HepG2 (cell line): ENCODE measurements around the gene SP5. TPM values are rescaled to one million over a fixed set of nuclear protein-coding genes. Genes with fewer than 3 reads are reported as not detected.
A peak's percentile ranks its signal among the peaks of the same experiment; 100 is the strongest.

Source experiments
- ATAC-seq: fragments of 200-7000 bp; cut with Tn5 transposase; 3 replicates; pipeline ENCODE4 v1.9.1; 2020; ENCODE audit warnings: mild to moderate bottlenecking, moderate library complexity
- BruUV-seq: library from RNA; stranded (reverse); fragments of 400-500 nt; replicated peaks from 2 replicates; lab custom pipeline; 2021; lab: Mats Ljungman, UMichigan
- CTCF ChIA-PET: fragments of 300-600 bp; formaldehyde crosslinking; extraction: SDS; loops from one replicate; lab custom pipeline; 2021; ENCODE audit warnings: low total read pairs, inconsistent platforms, low intra/inter-chr PET ratio; lab: Yijun Ruan, JAX
- POLR2A ChIA-PET: fragments of 350-600 bp; sonication (Branson Sonifier 250); formaldehyde crosslinking; loops from one replicate; lab custom pipeline; 2020; ENCODE audit warnings: antibody characterized with exemption, inconsistent platforms; lab: Yijun Ruan, JAX
- DNase-seq: peaks from one replicate; pipeline ENCODE4 v3.0.0-alpha.2; 2015; ENCODE audit warnings: low spot score
- FAIRE-seq: peaks from 3 replicates; lab custom pipeline; 2011; peaks lifted over from hg19 to GRCh38; lab: Jason Lieb, UNC
- H2AFZ ChIP-seq: one replicate; pipeline ENCODE4 v1.6.1; 2011; ENCODE audit warnings: low read length, inconsistent platforms
- H3K27ac ChIP-seq: fragments of 300-600 bp; 3 replicates; pipeline ENCODE4 v1.8.0; 2011; ENCODE audit warnings: mixed run types, mild to moderate bottlenecking, mixed read lengths, low read length, inconsistent platforms; ENCODE audit not compliant: insufficient read depth; ENCODE audit errors: extremely low read length
- H3K27me3 ChIP-seq, 2 experiments: fragments of 200-600 bp in 1 of 2; 2 replicates in 1 of 2; 3 replicates in 1 of 2; pipeline versions ENCODE4 v1.6.0 to v1.8.0; 2011; ENCODE audit warnings: low read length in 2 of 2, mild to moderate bottlenecking in 2 of 2, moderate library complexity in 2 of 2, inconsistent platforms in 1 of 2; ENCODE audit not compliant: insufficient read depth in 2 of 2, control insufficient read depth in 1 of 2
- H3K36me3 ChIP-seq, 2 experiments: fragments of 200-600 bp in 1 of 2; replicated peaks in 1 of 2; 2 replicates in 1 of 2; 3 replicates in 1 of 2; pipeline versions ENCODE4 v1.5.1 to v1.8.0; 2011; ENCODE audit warnings: low read length in 2 of 2, inconsistent platforms in 1 of 2; ENCODE audit not compliant: insufficient read depth in 2 of 2, control insufficient read depth in 1 of 2
- H3K4me1 ChIP-seq: 2 replicates; pipeline ENCODE4 v1.5.1; 2012; ENCODE audit warnings: low read length, inconsistent platforms; ENCODE audit not compliant: insufficient read depth
- H3K4me2 ChIP-seq: 2 replicates; pipeline ENCODE4 v1.6.0; 2011; ENCODE audit warnings: low read depth, low read length, inconsistent platforms
- H3K4me3 ChIP-seq, 3 experiments: fragments of 200-600 bp in 1 of 3; sonication (generic), shearing (Covaris generic) in 1 of 3; replicated peaks in 1 of 3; 2 replicates each; pipeline ENCODE4 v1.5.1; 2011 to 2016; ENCODE audit warnings: low read length in 3 of 3, inconsistent platforms in 2 of 3, low read depth in 2 of 3, mild to moderate bottlenecking in 2 of 3, control low read depth in 1 of 3, mixed read lengths in 1 of 3; ENCODE audit not compliant: insufficient read depth in 1 of 3
- H3K79me2 ChIP-seq: one replicate; pipeline ENCODE4 v1.6.1; 2011; ENCODE audit warnings: low read length, inconsistent platforms; ENCODE audit not compliant: insufficient read depth
- H3K9ac ChIP-seq: 2 replicates; pipeline ENCODE4 v1.6.0; 2011; ENCODE audit warnings: mild to moderate bottlenecking, low read depth, low read length, inconsistent platforms; ENCODE audit not compliant: insufficient read depth
- H3K9me3 ChIP-seq: 2 replicates; pipeline ENCODE4 v1.5.1; 2012; ENCODE audit warnings: mild to moderate bottlenecking, low read length
- H4K20me1 ChIP-seq: 2 replicates; pipeline ENCODE4 v1.6.0; 2011; ENCODE audit warnings: inconsistent platforms, mild to moderate bottlenecking, low read length, moderate library complexity; ENCODE audit not compliant: insufficient read depth
- AKAP8 ChIP-seq: sonication (generic); formaldehyde crosslinking; IDR thresholded peaks from 2 replicates; pipeline ENCODE4 v1.5.1; 2020; ENCODE audit warnings: mild to moderate bottlenecking, missing genetic modification reagents
- CEBPG ChIP-seq: IDR thresholded peaks from 2 replicates; pipeline ENCODE4 v1.6.1; 2016
- HNF4A ChIP-seq: sonication (generic); formaldehyde crosslinking; IDR thresholded peaks from 2 replicates; pipeline ENCODE4 v1.4.0; 2020; ENCODE audit warnings: missing genetic modification reagents
- HOMEZ ChIP-seq: IDR thresholded peaks from 2 replicates; pipeline ENCODE4 v1.6.1; 2016; ENCODE audit warnings: low read depth
- LCORL ChIP-seq, 2 experiments: fragments of 450-650 bp in 1 of 2; sonication (generic) in 1 of 2; formaldehyde crosslinking in 1 of 2; IDR thresholded peaks; 2 replicates each; pipeline versions ENCODE4 v1.5.0 to v1.6.1; 2017 to 2020; ENCODE audit warnings: antibody characterized with exemption in 1 of 2, missing genetic modification reagents in 1 of 2
- MAFF ChIP-seq: IDR thresholded peaks from 2 replicates; pipeline ENCODE4 v1.6.1; 2011; ENCODE audit warnings: low read depth, low read length, improper control_type of control experiment
- REPIN1 ChIP-seq: sonication (generic); formaldehyde crosslinking; IDR thresholded peaks from 2 replicates; pipeline ENCODE4 v1.8.0; 2022; ENCODE audit warnings: missing genetic modification reagents, low read depth, mild to moderate bottlenecking, borderline replicate concordance
- RFXANK ChIP-seq: IDR thresholded peaks from 2 replicates; pipeline ENCODE4 v1.6.1; 2016
- SOX5 ChIP-seq: IDR thresholded peaks from 2 replicates; pipeline ENCODE4 v1.6.1; 2016; ENCODE audit warnings: borderline replicate concordance
- STAT5B ChIP-seq: sonication (generic); formaldehyde crosslinking; IDR thresholded peaks from 2 replicates; pipeline ENCODE4 v1.4.0; 2020; ENCODE audit warnings: missing genetic modification reagents
- U2AF1 ChIP-seq: fragments of 200-400 bp; formaldehyde crosslinking; optimal IDR thresholded peaks from 2 replicates; pipeline ENCODE3; 2017; ENCODE audit warnings: mild to moderate bottlenecking, low read depth, low read length
- ZBTB7B ChIP-seq: sonication (generic); formaldehyde crosslinking; IDR thresholded peaks from 2 replicates; pipeline ENCODE4 v1.4.0; 2020; ENCODE audit warnings: missing genetic modification reagents
- ZNF136 ChIP-seq: sonication (generic); formaldehyde crosslinking; IDR thresholded peaks from 2 replicates; pipeline ENCODE4 v1.8.1; 2022; ENCODE audit warnings: low read depth, mild to moderate bottlenecking, moderate library complexity, missing genetic modification reagents
- ZNF207 ChIP-seq: fragments of 450-650 bp; IDR thresholded peaks from 2 replicates; pipeline ENCODE4 v1.6.1; 2016; ENCODE audit warnings: antibody characterized with exemption, borderline replicate concordance
- ZNF337 ChIP-seq: sonication (generic); formaldehyde crosslinking; IDR thresholded peaks from 2 replicates; pipeline ENCODE4 v1.5.1; 2020; ENCODE audit warnings: missing genetic modification reagents, low read depth, mild to moderate bottlenecking, borderline replicate concordance
- ZNF839 ChIP-seq: sonication (generic); formaldehyde crosslinking; IDR thresholded peaks from 2 replicates; pipeline ENCODE4 v1.4.0; 2020; ENCODE audit warnings: missing genetic modification reagents, mild to moderate bottlenecking, borderline replicate concordance
- WGBS: methylation state at CpG from one replicate; pipeline ENCODE4 v1.1.6; 2017; ENCODE audit warnings: low lambda C conversion rate; 5-methylcytosine and 5-hydroxymethylcytosine counted together
- in situ Hi-C: cut with HindIII; loops from 2 replicates; pipeline ENCODE4 v1.10.0; 2017; ENCODE audit warnings: low pct_unique_long_range_greater_than_20kb; ENCODE audit not compliant: extremely low pct_ligation_motif_present
- intact Hi-C: fragments of 100-400 bp; cut with micrococcal nuclease; formaldehyde crosslinking; loops from one replicate; pipeline ENCODE4 v1.10.0; 2022; ENCODE audit not compliant: unreplicated experiment
- polyA plus RNA-seq, 8 experiments: library from polyadenylated mRNA; depleted of rRNA in 3 of 8; stranded (reverse) in 7 of 8; unstranded in 1 of 8; fragments of >200 nt; fragmentation: Illumina TruSeq in 4 of 8; extraction: Trizol in 4 of 8; gene quantifications; 2 replicates each; pipeline versions ENCODE4 v1.2.1 to v1.2.3, GENCODE V29; 2011 to 2016; ENCODE audit warnings: low read depth in 4 of 8, missing spikeins in 1 of 8, mixed read lengths in 1 of 8; ENCODE audit not compliant: insufficient read depth in 1 of 8
- total RNA-seq, 5 experiments: library from RNA; depleted of rRNA; stranded (reverse); fragments of >200 nt; fragmentation: Illumina TruSeq; extraction: Trizol; gene quantifications; 2 replicates each; pipeline ENCODE4 v1.2.3, GENCODE V29; 2016; ENCODE audit warnings: low read depth in 1 of 5
- TF ChIP-seq, protein P1 (sequence below): sonication (generic); formaldehyde crosslinking; IDR thresholded peaks from 2 replicates; pipeline ENCODE4 v1.4.0; 2020; ENCODE audit warnings: missing genetic modification reagents
- TF ChIP-seq, protein P2 (sequence below): sonication (generic); formaldehyde crosslinking; IDR thresholded peaks from 2 replicates; pipeline ENCODE4 v1.4.0; 2020; ENCODE audit warnings: low read depth, mild to moderate bottlenecking, missing genetic modification reagents
- TF ChIP-seq, protein P3 (sequence below): sonication (generic); formaldehyde crosslinking; IDR thresholded peaks from 2 replicates; pipeline ENCODE4 v1.8.0; 2022; ENCODE audit warnings: low read depth, missing genetic modification reagents
- TF ChIP-seq, protein P4 (sequence below): IDR thresholded peaks from 2 replicates; pipeline ENCODE4 v1.6.1; 2016

Gene SP5
- total and polyA plus RNA-seq, 2 of the 13 experiments (the other 11 are each of a cell fraction or from before 2014, with no cell fraction given), result 50.8 to 119 TPM

DNA sequence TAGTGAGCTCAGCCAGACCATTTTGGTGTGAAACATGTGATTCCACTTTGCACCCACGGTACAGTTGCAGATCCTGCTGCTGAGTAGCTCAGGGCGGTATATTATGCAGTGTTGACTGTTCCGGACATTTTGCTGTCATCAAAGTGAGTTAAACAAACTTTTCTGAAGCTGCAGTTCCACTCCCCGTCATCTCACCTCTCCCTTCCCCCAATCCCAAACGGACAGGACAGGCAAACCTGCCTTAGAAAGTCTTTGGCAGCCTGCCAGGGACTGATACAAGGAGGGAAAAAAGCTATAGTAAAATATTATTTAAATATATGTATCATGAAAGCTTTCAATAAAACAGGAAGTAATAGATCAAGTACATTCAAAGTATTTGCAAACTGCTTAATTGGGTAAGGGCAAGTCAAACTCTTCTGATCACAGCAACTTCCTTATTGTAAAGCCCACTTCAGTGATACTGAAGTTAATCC, 35.5 kb upstream of the SP5 start:
- Histone ChIP-seq H3K27me3 (no peaks in the 10 kb centered on the region), H2AFZ (no peak overlapping the region), H3K27ac (no peak overlapping the region), H3K4me1 (peaks cover 18% of the 10 kb centered on the region), H3K79me2 (no peaks in the 10 kb centered on the region), H3K4me3 (no peak overlapping the region), H3K36me3 (no peaks in the 10 kb centered on the region), H3K4me2 (peak overlapping the region; percentile 64), H3K9me3 (no peaks in the 10 kb centered on the region), H4K20me1 (no peaks in the 10 kb centered on the region), H3K9ac (no peak overlapping the region)
- WGBS, result 30% methylated on average over 5 of the region's 5 CpGs
- FAIRE-seq (peak; percentile 68), ATAC-seq (peak; percentile 79), DNase-seq (peak; percentile 42)
- intact Hi-C loops, result no loop called here
- no TSS peak for BruUV-seq
- ChIA-PET POLR2A (interaction anchor here (0.6 to 2.1 kb wide), 6 partner anchors 23 to 224 kb away, joined by 3 to 9 read pairs (median 4); partner anchors contain the start of gene SP5), CTCF (no interaction called here)
- in situ Hi-C loops, result no loop called here
- no peak for TF ChIP-seq ZBTB7B (CRISPR knock-in tag)
- no peak for TF ChIP-seq STAT5B (CRISPR knock-in tag)
- TF ChIP-seq ZNF207, result no peak
- no peak for TF ChIP-seq U2AF1
- no peak for TF ChIP-seq AKAP8 (CRISPR knock-in tag)
- no peak for TF ChIP-seq MAFF
- TF ChIP-seq, protein P1, sequence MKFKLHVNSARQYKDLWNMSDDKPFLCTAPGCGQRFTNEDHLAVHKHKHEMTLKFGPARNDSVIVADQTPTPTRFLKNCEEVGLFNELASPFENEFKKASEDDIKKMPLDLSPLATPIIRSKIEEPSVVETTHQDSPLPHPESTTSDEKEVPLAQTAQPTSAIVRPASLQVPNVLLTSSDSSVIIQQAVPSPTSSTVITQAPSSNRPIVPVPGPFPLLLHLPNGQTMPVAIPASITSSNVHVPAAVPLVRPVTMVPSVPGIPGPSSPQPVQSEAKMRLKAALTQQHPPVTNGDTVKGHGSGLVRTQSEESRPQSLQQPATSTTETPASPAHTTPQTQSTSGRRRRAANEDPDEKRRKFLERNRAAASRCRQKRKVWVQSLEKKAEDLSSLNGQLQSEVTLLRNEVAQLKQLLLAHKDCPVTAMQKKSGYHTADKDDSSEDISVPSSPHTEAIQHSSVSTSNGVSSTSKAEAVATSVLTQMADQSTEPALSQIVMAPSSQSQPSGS (CRISPR knock-in tag), result no peak
- peak; percentile 20; the same call in 1 of the 2 replicates for TF ChIP-seq HNF4A (CRISPR knock-in tag)
- 0 out of 2 replicates have a peak, but pooled peaks have one; percentile 32 for TF ChIP-seq ZNF337
- TF ChIP-seq CEBPG, result no peak
- TF ChIP-seq SOX5 (CRISPR knock-in tag), result no peak
- TF ChIP-seq, protein P2, sequence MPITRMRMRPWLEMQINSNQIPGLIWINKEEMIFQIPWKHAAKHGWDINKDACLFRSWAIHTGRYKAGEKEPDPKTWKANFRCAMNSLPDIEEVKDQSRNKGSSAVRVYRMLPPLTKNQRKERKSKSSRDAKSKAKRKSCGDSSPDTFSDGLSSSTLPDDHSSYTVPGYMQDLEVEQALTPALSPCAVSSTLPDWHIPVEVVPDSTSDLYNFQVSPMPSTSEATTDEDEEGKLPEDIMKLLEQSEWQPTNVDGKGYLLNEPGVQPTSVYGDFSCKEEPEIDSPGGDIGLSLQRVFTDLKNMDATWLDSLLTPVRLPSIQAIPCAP (CRISPR knock-in tag), result no peak
- TF ChIP-seq, protein P3, sequence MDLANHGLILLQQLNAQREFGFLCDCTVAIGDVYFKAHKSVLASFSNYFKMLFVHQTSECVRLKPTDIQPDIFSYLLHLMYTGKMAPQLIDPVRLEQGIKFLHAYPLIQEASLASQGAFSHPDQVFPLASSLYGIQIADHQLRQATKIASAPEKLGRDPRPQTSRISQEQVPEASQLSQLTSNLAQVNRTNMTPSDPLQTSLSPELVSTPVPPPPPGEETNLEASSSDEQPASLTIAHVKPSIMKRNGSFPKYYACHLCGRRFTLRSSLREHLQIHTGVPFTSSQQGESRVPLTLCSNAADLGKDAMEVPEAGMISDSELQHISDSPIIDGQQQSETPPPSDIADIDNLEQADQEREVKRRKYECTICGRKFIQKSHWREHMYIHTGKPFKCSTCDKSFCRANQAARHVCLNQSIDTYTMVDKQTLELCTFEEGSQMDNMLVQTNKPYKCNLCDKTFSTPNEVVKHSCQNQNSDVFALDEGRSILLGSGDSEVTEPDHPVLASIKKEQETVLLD (CRISPR knock-in tag), result no peak
- no peak for TF ChIP-seq REPIN1
- TF ChIP-seq HOMEZ (CRISPR knock-in tag), result 0 out of 2 replicates have a peak, but pooled peaks have one; percentile 24
- TF ChIP-seq, protein P4, sequence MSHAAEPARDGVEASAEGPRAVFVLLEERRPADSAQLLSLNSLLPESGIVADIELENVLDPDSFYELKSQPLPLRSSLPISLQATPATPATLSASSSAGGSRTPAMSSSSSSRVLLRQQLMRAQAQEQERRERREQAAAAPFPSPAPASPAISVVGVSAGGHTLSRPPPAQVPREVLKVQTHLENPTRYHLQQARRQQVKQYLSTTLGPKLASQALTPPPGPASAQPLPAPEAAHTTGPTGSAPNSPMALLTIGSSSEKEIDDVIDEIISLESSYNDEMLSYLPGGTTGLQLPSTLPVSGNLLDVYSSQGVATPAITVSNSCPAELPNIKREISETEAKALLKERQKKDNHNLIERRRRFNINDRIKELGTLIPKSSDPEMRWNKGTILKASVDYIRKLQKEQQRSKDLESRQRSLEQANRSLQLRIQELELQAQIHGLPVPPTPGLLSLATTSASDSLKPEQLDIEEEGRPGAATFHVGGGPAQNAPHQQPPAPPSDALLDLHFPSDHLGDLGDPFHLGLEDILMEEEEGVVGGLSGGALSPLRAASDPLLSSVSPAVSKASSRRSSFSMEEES (CRISPR knock-in tag), result 0 out of 2 replicates have a peak, but pooled peaks have one; percentile 20
- peak; percentile 81 for TF ChIP-seq LCORL (IDR thresholded peaks at IDR 0.05)
- no peak for TF ChIP-seq LCORL (CRISPR knock-in tag; IDR thresholded peaks at IDR 0.05)
- no peak for TF ChIP-seq ZNF839
- no peak for TF ChIP-seq RFXANK (CRISPR knock-in tag)
- TF ChIP-seq ZNF136 (CRISPR knock-in tag), result no peak
